Activated CD8-positive, alpha-beta memory T cell treated with anti-CD3 and anti-CD28 coated beads for 4 hours (primary cell): ENCODE data around the gene TNP2.

Experiments
- DNase-seq, 2 donors: peaks; one replicate each; pipeline ENCODE4 v3.0.0-alpha.2; 2020; ENCODE audit warnings: low read depth in 2 of 2

The TNP2 gene

GRCh38 chr16:11268921-11269375 lies at the start of gene TNP2:
Gene TNP2, minus strand, starts transcription at chr16:11269325. Its CDS starts 63 bp downstream, at chr16:11269262.
- DNase-seq = no peak

- no peak for DNase-seq
These were observed 49.7 kb upstream of the TNP2 start for GRCh38 chr16:11318817-11319216.

- no peak for DNase-seq
These were observed 47.3 kb upstream of the TNP2 start for GRCh38 chr16:11316331-11317015.

GRCh38 chr16:11315510-11315909 lies 46.4 kb upstream of the TNP2 start:
- DNase-seq = no peak

GRCh38 chr16:11314309-11314894 lies 45.3 kb upstream of the TNP2 start:
- no peak for DNase-seq

GRCh38 chr16:11313493-11314308 lies 44.6 kb upstream of the TNP2 start:
- no peak for DNase-seq

GRCh38 chr16:11312718-11313492 lies 43.8 kb upstream of the TNP2 start:
- DNase-seq = no peak

GRCh38 chr16:11310997-11311561 lies 42.0 kb upstream of the TNP2 start:
- no peak for DNase-seq

GRCh38 chr16:11310634-11310977 lies 41.5 kb upstream of the TNP2 start:
- DNase-seq = no peak

GRCh38 chr16:11309895-11310633 lies 40.9 kb upstream of the TNP2 start:
- no peak for DNase-seq

- DNase-seq = no peak
These were observed 39.6 kb upstream of the TNP2 start for GRCh38 chr16:11308493-11309283.

GRCh38 chr16:11307639-11308492 lies 38.7 kb upstream of the TNP2 start:
- no peak for DNase-seq

GRCh38 chr16:11306997-11307638 lies 38.0 kb upstream of the TNP2 start:
- no peak for DNase-seq

- no peak for DNase-seq
These were observed 37.3 kb upstream of the TNP2 start for GRCh38 chr16:11306381-11306780.

- DNase-seq = no peak
These were observed 34.4 kb upstream of the TNP2 start for GRCh38 chr16:11303405-11304138.

- DNase-seq = no peak
These were observed 33.9 kb upstream of the TNP2 start for GRCh38 chr16:11302977-11303376.

- DNase-seq = no peak
These were observed 32.7 kb upstream of the TNP2 start for GRCh38 chr16:11301645-11302501.
